ENCODE results near the gene C2orf74.
A peak's percentile ranks its signal among the peaks of the same experiment; 100 is the strongest.
"Not testable (repeated sequence)": the region's sequence is repeated elsewhere in the genome, so short reads cannot be mapped to it uniquely, and the experiment has no call there.

Gene C2orf74

GRCh38 chr2:61161888-61162287 lies at the start of gene C2orf74:
TSS of gene C2orf74 (plus strand) at chr2:61162188. CDS start at chr2:61162515, 327 bp downstream.
- no peak for DNase-seq

- DNase-seq: no peak
These were observed 47.8 kb upstream of the C2orf74 start for GRCh38 chr2:61114147-61114546.

- DNase-seq: no peak
These were observed 45.7 kb upstream of the C2orf74 start for GRCh38 chr2:61116302-61116701.

- DNase-seq: no peak
These were observed 44.5 kb upstream of the C2orf74 start for GRCh38 chr2:61117534-61117933.

GRCh38 chr2:61125123-61125710 lies 36.8 kb upstream of the C2orf74 start:
- DNase-seq: no peak

- DNase-seq: peak; percentile 33
These were observed 36.2 kb upstream of the C2orf74 start for GRCh38 chr2:61125798-61126197.

GRCh38 chr2:61128122-61128521 lies 33.9 kb upstream of the C2orf74 start:
- not testable (repeated sequence) for DNase-seq

GRCh38 chr2:61134141-61134540 lies 27.8 kb upstream of the C2orf74 start:
- DNase-seq: no peak

GRCh38 chr2:61135510-61135909 lies 26.5 kb upstream of the C2orf74 start:
- DNase-seq: peak; percentile 27

- no peak for DNase-seq
These were observed 23.1 kb upstream of the C2orf74 start for GRCh38 chr2:61138859-61139258.

GRCh38 chr2:61141151-61141550 lies 20.8 kb upstream of the C2orf74 start:
- DNase-seq: no peak

- DNase-seq: no peak
These were observed 17.2 kb upstream of the C2orf74 start for GRCh38 chr2:61144697-61145268.

- DNase-seq: no peak
These were observed 16.0 kb upstream of the C2orf74 start for GRCh38 chr2:61145990-61146389.

GRCh38 chr2:61148091-61148490 lies 13.9 kb upstream of the C2orf74 start:
- not testable (repeated sequence) for DNase-seq

- DNase-seq: no peak
These were observed 12.9 kb upstream of the C2orf74 start for GRCh38 chr2:61149074-61149473.

GRCh38 chr2:61151436-61151835 lies 10.6 kb upstream of the C2orf74 start:
- peak; percentile 35 for DNase-seq

GRCh38 chr2:61157371-61158003 lies 4.5 kb upstream of the C2orf74 start:
- no peak for DNase-seq

GRCh38 chr2:61158356-61158955 lies 3.5 kb upstream of the C2orf74 start:
- DNase-seq: no peak

- DNase-seq: no peak
These were observed 733 bp downstream of the C2orf74 start for GRCh38 chr2:61162721-61163120.

- DNase-seq: not testable (repeated sequence)
These were observed 3.1 kb downstream of the C2orf74 start for GRCh38 chr2:61165082-61165481.

GRCh38 chr2:61165946-61166345 lies 4.0 kb downstream of the C2orf74 start:
- DNase-seq: no peak

- no peak for DNase-seq
These were observed 5.6 kb downstream of the C2orf74 start for GRCh38 chr2:61167579-61167978.

GRCh38 chr2:61172671-61173070 lies 10.7 kb downstream of the C2orf74 start:
- no peak for DNase-seq

GRCh38 chr2:61173116-61173515 lies 11.1 kb downstream of the C2orf74 start:
- DNase-seq: no peak
